HepG2 (cell line): ENCODE data around the gene SERPINF2. TPM values are rescaled to one million over a fixed set of nuclear protein-coding genes. Genes with fewer than 3 reads are reported as not detected.

Experiments used
- ARNT ChIP-seq: fragments of 450-650 bp; IDR thresholded peaks from 2 replicates; pipeline ENCODE4 v1.6.1; 2017
- CBFB ChIP-seq: sonication (generic); formaldehyde crosslinking; IDR thresholded peaks from 2 replicates; pipeline ENCODE4 v1.4.0; 2020; ENCODE audit warnings: missing genetic modification reagents
- GFI1 ChIP-seq: sonication (generic); formaldehyde crosslinking; IDR thresholded peaks from 2 replicates; pipeline ENCODE4 v1.5.0; 2020; ENCODE audit warnings: missing genetic modification reagents, mild to moderate bottlenecking, borderline replicate concordance
- GTF3A ChIP-seq: sonication (generic); formaldehyde crosslinking; conservative IDR thresholded peaks from 2 replicates; pipeline ENCODE4 v1.4.0; 2020; ENCODE audit warnings: mild to moderate bottlenecking, missing genetic modification reagents
- HDAC2 ChIP-seq: sonication (generic); formaldehyde crosslinking; IDR thresholded peaks from 2 replicates; pipeline ENCODE4 v1.4.0; 2020; ENCODE audit warnings: missing genetic modification reagents
- HMG20A ChIP-seq: IDR thresholded peaks from 2 replicates; pipeline ENCODE4 v1.6.1; 2016; ENCODE audit warnings: borderline replicate concordance
- HMGXB4 ChIP-seq, 2 experiments: sonication (generic) in 1 of 2; formaldehyde crosslinking in 1 of 2; IDR thresholded peaks; 2 replicates each; pipeline versions ENCODE4 v1.4.0 to v1.6.1; 2018 to 2020; ENCODE audit warnings: missing genetic modification reagents in 2 of 2, borderline replicate concordance in 1 of 2, low read depth in 1 of 2, mild to moderate bottlenecking in 1 of 2, missing biosample characterization in 1 of 2
- PHF5A ChIP-seq: IDR thresholded peaks from one replicate; pipeline ENCODE4 v1.6.1; 2018; ENCODE audit warnings: low read depth, missing genetic modification reagents; ENCODE audit not compliant: unreplicated experiment
- PTBP1 ChIP-seq: fragments of 200-400 bp; formaldehyde crosslinking; IDR thresholded peaks from 2 replicates; pipeline ENCODE4 v1.6.1; 2018; ENCODE audit warnings: low read length, low read depth; ENCODE audit not compliant: poor library complexity, severe bottlenecking
- REST ChIP-seq, 2 experiments: IDR thresholded peaks; 2 replicates each; pipeline ENCODE4 v1.6.1; 2011 to 2012; ENCODE audit warnings: low read length in 2 of 2, borderline replicate concordance in 1 of 2, low read depth in 1 of 2, mild to moderate bottlenecking in 1 of 2, moderate library complexity in 1 of 2
- SETDB1 ChIP-seq: sonication (generic); formaldehyde crosslinking; IDR thresholded peaks from 2 replicates; pipeline ENCODE4 v1.5.1; 2020; ENCODE audit warnings: missing genetic modification reagents, mild to moderate bottlenecking, borderline replicate concordance
- SOX5 ChIP-seq: IDR thresholded peaks from 2 replicates; pipeline ENCODE4 v1.6.1; 2016; ENCODE audit warnings: borderline replicate concordance
- TAF1 ChIP-seq: sonication (generic); formaldehyde crosslinking; IDR thresholded peaks from 2 replicates; pipeline ENCODE4 v1.4.0; 2020; ENCODE audit warnings: missing genetic modification reagents
- ZNF230 ChIP-seq: sonication (generic); formaldehyde crosslinking; IDR thresholded peaks from 2 replicates; pipeline ENCODE4 v1.4.0; 2020; ENCODE audit warnings: mild to moderate bottlenecking, missing genetic modification reagents
- ZNF280D ChIP-seq: sonication (generic); formaldehyde crosslinking; IDR thresholded peaks from 2 replicates; pipeline ENCODE4 v1.5.1; 2020; ENCODE audit warnings: mild to moderate bottlenecking, missing genetic modification reagents
- ZNF317 ChIP-seq: sonication (generic); formaldehyde crosslinking; IDR thresholded peaks from 2 replicates; pipeline ENCODE4 v1.5.0; 2020; ENCODE audit warnings: mild to moderate bottlenecking, missing genetic modification reagents
- ZNF484 ChIP-seq: sonication (generic); formaldehyde crosslinking; IDR thresholded peaks from 2 replicates; pipeline ENCODE4 v1.5.1; 2020; ENCODE audit warnings: mild to moderate bottlenecking, low read depth, missing genetic modification reagents, borderline replicate concordance
- ZNF737 ChIP-seq: sonication (generic); formaldehyde crosslinking; IDR thresholded peaks from 2 replicates; pipeline ENCODE4 v1.5.0; 2020; ENCODE audit warnings: missing genetic modification reagents, mild to moderate bottlenecking, borderline replicate concordance
- ZNF747 ChIP-seq: sonication (generic); formaldehyde crosslinking; IDR thresholded peaks from 2 replicates; pipeline ENCODE4 v1.8.1; 2023; ENCODE audit warnings: missing genetic modification reagents, mild to moderate bottlenecking, borderline replicate concordance
- ZNF761 ChIP-seq: sonication (generic); formaldehyde crosslinking; conservative IDR thresholded peaks from 2 replicates; pipeline ENCODE4 v1.4.0; 2020; ENCODE audit warnings: mild to moderate bottlenecking, missing genetic modification reagents
- polyA plus RNA-seq, 8 experiments: library from polyadenylated mRNA; depleted of rRNA in 3 of 8; stranded (reverse) in 7 of 8; unstranded in 1 of 8; fragments of >200 nt; fragmentation: Illumina TruSeq in 4 of 8; extraction: Trizol in 4 of 8; gene quantifications; 2 replicates each; pipeline versions ENCODE4 v1.2.1 to v1.2.3, GENCODE V29; 2011 to 2016; ENCODE audit warnings: low read depth in 4 of 8, missing spikeins in 1 of 8, mixed read lengths in 1 of 8; ENCODE audit not compliant: insufficient read depth in 1 of 8
- total RNA-seq, 5 experiments: library from RNA; depleted of rRNA; stranded (reverse); fragments of >200 nt; fragmentation: Illumina TruSeq; extraction: Trizol; gene quantifications; 2 replicates each; pipeline ENCODE4 v1.2.3, GENCODE V29; 2016; ENCODE audit warnings: low read depth in 1 of 5

Gene SERPINF2
- total and polyA plus RNA-seq, 2 of the 13 experiments (the other 11 are each of a cell fraction or from before 2014, with no cell fraction given) = 309 to 548 TPM

- TF ChIP-seq ZNF484 (CRISPR knock-in tag) (no peak), ZNF280D (no peak), CBFB (CRISPR knock-in tag) (no peak), ZNF317 (CRISPR knock-in tag) (no peak; the same call in 1 of the 2 replicates), GTF3A (CRISPR knock-in tag) (no peak), SOX5 (CRISPR knock-in tag) (peak; percentile 67), GFI1 (no peak), ZNF230 (CRISPR knock-in tag) (no peak), ARNT (no peak), REST (IDR thresholded peaks at IDR 0.05; ENCODE audit: borderline replicate concordance in 1 of 2, low read depth in 1 of 2, low read length in 2 of 2) (no peak), PTBP1 (peak; percentile 32), PHF5A (CRISPR knock-in tag) (no peak), TAF1 (CRISPR knock-in tag) (no peak), HMGXB4 (CRISPR knock-in tag; IDR thresholded peaks at IDR 0.05; ENCODE audit: borderline replicate concordance in 1 of 2, low read depth in 1 of 2) (no peak), HMG20A (CRISPR knock-in tag) (0 out of 2 replicates have a peak, but pooled peaks have one; percentile 41), ZNF761 (CRISPR knock-in tag) (no peak), ZNF747 (no peak), SETDB1 (no peak), HDAC2 (CRISPR knock-in tag) (peak; percentile 73), ZNF737 (CRISPR knock-in tag) (no peak)
Measured at GRCh38 chr17:1769822-1770477, 27.3 kb downstream of the SERPINF2 start (continued).
